ENCODE measurements around the gene GRAMD1C. TPM values are rescaled to one million over a fixed set of nuclear protein-coding genes. Genes with fewer than 3 reads are reported as not detected.

The GRAMD1C gene
- polyA plus RNA-seq, 3 donors = 0.13 to 0.29 (median 0.27) TPM

- no CpG with 5 or more reads among the region's 2 CpGs for WGBS (ENCODE audit: insufficient coverage)
- no peaks in the 10 kb centered on the region for H3K27me3 ChIP-seq (ENCODE audit: control insufficient read depth in 2 of 2, insufficient read depth in 2 of 2, low read length in 2 of 2)
- no peaks in the 10 kb centered on the region for H4K20me1 ChIP-seq (ENCODE audit: insufficient read depth, low read length)
- H3K9me3 Mint-ChIP-seq = no peaks in the 10 kb centered on the region
- intact Hi-C loops (cut with micrococcal nuclease) = no loop called here
- peaks cover 0 to 4% (median 0%) of the 10 kb centered on the region in 3 donors for H3K27me3 Mint-ChIP-seq (ENCODE audit: low read depth in 3 of 3)
- no peak overlapping the region for H3K4me2 ChIP-seq (replicated peaks; ENCODE audit: extremely low read depth, low read length, poor library complexity, severe bottlenecking)
- H3K4me3 ChIP-seq (replicated peaks in 1 of 3; ENCODE audit: low read depth in 2 of 3, low read length in 3 of 3) = no peak overlapping the region
- H3K79me2 ChIP-seq (ENCODE audit: insufficient read depth, low read length) = no peaks in the 10 kb centered on the region
- H3K9ac ChIP-seq (ENCODE audit: insufficient read depth, low read length, poor library complexity, severe bottlenecking) = no peak overlapping the region
- H3K4me1 Mint-ChIP-seq = peaks cover 4% of the 10 kb centered on the region
- no peak overlapping the region for H3K4me3 Mint-ChIP-seq
- no peak for TF ChIP-seq CTCF (IDR thresholded peaks at IDR 0.05)
- no peak overlapping the region for H3K27ac ChIP-seq (ENCODE audit: low read depth in 1 of 2, low read length in 2 of 2)
- H3K36me3 ChIP-seq (replicated peaks in 1 of 2; ENCODE audit: control insufficient read depth in 1 of 2, insufficient read depth in 2 of 2, low read length in 2 of 2) = no peaks in the 10 kb centered on the region
- peak overlapping the region in 1 of 7 donors; percentile 36 for H3K27ac Mint-ChIP-seq
- no peaks in the 10 kb centered on the region for H3K4me1 ChIP-seq (ENCODE audit: control insufficient read depth in 1 of 2, insufficient read depth in 2 of 2, low read length in 2 of 2)
- no peak for DNase-seq
- H3K36me3 Mint-ChIP-seq = no peaks in the 10 kb centered on the region
- no peaks in the 10 kb centered on the region for H3K9me3 ChIP-seq (replicated peaks in 1 of 2; ENCODE audit: control insufficient read depth in 1 of 2, insufficient read depth in 1 of 2, low read length in 2 of 2)
- H2AFZ ChIP-seq (ENCODE audit: insufficient read depth, low read depth, low read length, poor library complexity, severe bottlenecking) = no peak overlapping the region
Measured at GRCh38 chr3:113914646-113915045, 76.1 kb downstream of the GRAMD1C start.

GRCh38 chr3:113927556-113927955, 89.0 kb downstream of the GRAMD1C start:
- TF ChIP-seq CTCF (IDR thresholded peaks at IDR 0.05) = no peak
- Histone ChIP-seq H3K36me3 (replicated peaks in 1 of 2; ENCODE audit: control insufficient read depth in 1 of 2, insufficient read depth in 2 of 2, low read length in 2 of 2) (no peaks in the 10 kb centered on the region), H4K20me1 (ENCODE audit: insufficient read depth, low read length) (no peaks in the 10 kb centered on the region), H3K4me2 (replicated peaks; ENCODE audit: extremely low read depth, low read length, poor library complexity, severe bottlenecking) (no peak overlapping the region), H3K9ac (ENCODE audit: insufficient read depth, low read length, poor library complexity, severe bottlenecking) (no peak overlapping the region), H3K4me1 (ENCODE audit: control insufficient read depth in 1 of 2, insufficient read depth in 2 of 2, low read length in 2 of 2) (no peaks in the 10 kb centered on the region), H3K79me2 (ENCODE audit: insufficient read depth, low read length) (no peaks in the 10 kb centered on the region), H3K27ac (ENCODE audit: low read depth in 1 of 2, low read length in 2 of 2) (no peak overlapping the region), H3K27me3 (ENCODE audit: control insufficient read depth in 2 of 2, insufficient read depth in 2 of 2, low read length in 2 of 2) (no peaks in the 10 kb centered on the region), H2AFZ (ENCODE audit: insufficient read depth, low read depth, low read length, poor library complexity, severe bottlenecking) (no peak overlapping the region), H3K9me3 (replicated peaks in 1 of 2; ENCODE audit: control insufficient read depth in 1 of 2, insufficient read depth in 1 of 2, low read length in 2 of 2) (peaks cover 0 to 17% of the 10 kb centered on the region in 2 donors), H3K4me3 (replicated peaks in 1 of 3; ENCODE audit: low read depth in 2 of 3, low read length in 3 of 3) (no peak overlapping the region)
- Mint-ChIP-seq H3K36me3 (no peaks in the 10 kb centered on the region), H3K9me3 (peaks cover 20 to 32% (median 26%) of the 10 kb centered on the region in 7 donors), H3K27ac (no peak overlapping the region), H3K4me1 (no peaks in the 10 kb centered on the region), H3K4me3 (no peak overlapping the region), H3K27me3 (ENCODE audit: low read depth in 3 of 3) (peaks cover 0 to 2% (median 1%) of the 10 kb centered on the region in 3 donors)
- intact Hi-C loops (cut with micrococcal nuclease) = no loop called here
- no peak for DNase-seq
- 24% methylated on average over 4 of the region's 5 CpGs for WGBS (ENCODE audit: insufficient coverage)
